ENCODE results near the gene HAL. TPM values are rescaled to one million over a fixed set of nuclear protein-coding genes. Genes with fewer than 3 reads are reported as not detected.

Gene HAL
- total and polyA plus RNA-seq, 2 of the 8 experiments (the other 6 are each of a cell fraction or from before 2014, with no cell fraction given) = 0.12 to 0.17 TPM

DNA sequence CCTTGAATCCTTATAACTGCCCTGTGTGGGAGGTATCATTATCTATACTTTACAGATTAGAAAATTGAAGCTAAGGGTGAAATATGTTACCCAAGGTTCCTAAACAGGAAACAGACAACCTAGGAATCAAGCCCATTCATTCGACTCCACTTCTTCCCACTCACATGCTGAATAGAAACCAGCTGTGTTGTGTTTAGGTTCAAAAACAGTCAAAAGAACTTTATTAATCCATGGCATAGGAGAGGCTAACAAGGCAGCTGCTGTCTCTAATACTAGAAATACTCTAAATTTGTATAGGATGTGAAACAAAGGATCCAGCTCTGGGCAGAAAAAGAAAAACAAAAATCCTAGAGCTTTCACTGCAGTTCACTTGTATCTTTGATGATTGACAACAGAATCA is 43.1 kb downstream of the HAL start:
- 83% methylated on average over 1 of the region's 1 CpG; no CpG with 5 or more reads in 1 of the 2 experiments for WGBS, 2 experiments (ENCODE audit: extremely low coverage in 1 of 2, insufficient coverage in 1 of 2, insufficient read length in 1 of 2, insufficient replicate concordance in 2 of 2, low coverage in 1 of 2, low lambda C conversion rate in 2 of 2, missing lambda C conversion rate in 1 of 2)
- H3K14ac ChIP-seq (ENCODE audit: insufficient read length) = no peak overlapping the region
- H2BK12ac ChIP-seq (ENCODE audit: low read depth, low read length) = no peak overlapping the region
- no peak overlapping the region for H4K5ac ChIP-seq (ENCODE audit: insufficient read length, low read depth, low read length)
- ChIA-PET CTCF (ENCODE audit: partially characterized antibody) (interaction anchor here (1.2 to 17.8 kb wide), 5 partner anchors 9 to 371 kb away, joined by 4 to 149 read pairs (median 14); partner anchors contain the start of genes AMDHD1, CCDC38 and HAL), POLR2A (ENCODE audit: partially characterized antibody) (interaction anchor here (1.5 to 2.1 kb wide), 2 partner anchors 9 to 11 kb away, joined by 3 to 8 read pairs; partner anchors contain the start of gene AMDHD1)
- H3K27ac ChIP-seq (ENCODE audit: low read depth, low read length) = no peak overlapping the region
- H2AK5ac ChIP-seq (ENCODE audit: low read depth, low read length) = no peak overlapping the region
- H3K56ac ChIP-seq (replicated peaks; ENCODE audit: insufficient read length, low read depth, low read length) = no peak overlapping the region
- no peak overlapping the region for H3K18ac ChIP-seq (ENCODE audit: extremely low read depth, low read length)
- H4K91ac ChIP-seq (replicated peaks; ENCODE audit: insufficient read length, low read length) = no peak overlapping the region
- H3K4me3 ChIP-seq (ENCODE audit: extremely low read depth in 1 of 4, insufficient read depth in 2 of 4, low read depth in 3 of 4, low read length in 4 of 4) = no peak overlapping the region
- H3K4me2 ChIP-seq (ENCODE audit: insufficient read depth in 1 of 2, low read depth in 2 of 2, low read length in 2 of 2) = no peak overlapping the region
- H3K9me3 ChIP-seq (ENCODE audit: insufficient read depth in 2 of 2, low read depth in 1 of 2, low read length in 1 of 2) = no peaks in the 10 kb centered on the region
- H3K4ac ChIP-seq (replicated peaks; ENCODE audit: insufficient read length, low read depth, low read length) = no peak overlapping the region
- H4K8ac ChIP-seq (ENCODE audit: extremely low read depth, insufficient read depth, low read length) = no peak overlapping the region
- H3K79me1 ChIP-seq (ENCODE audit: low read depth, low read length) = no peaks in the 10 kb centered on the region
- H3K27me3 ChIP-seq (replicated peaks in 1 of 4; ENCODE audit: control insufficient read depth in 3 of 4, extremely low read depth in 1 of 4, insufficient read depth in 3 of 4, low read length in 3 of 4) = no peaks in the 10 kb centered on the region
- no peak overlapping the region for H2BK15ac ChIP-seq (ENCODE audit: low read length)
- H4K20me1 ChIP-seq (replicated peaks in 1 of 2; ENCODE audit: control insufficient read depth in 1 of 2, insufficient read depth in 2 of 2, low read length in 2 of 2) = no peaks in the 10 kb centered on the region
- no peak overlapping the region for H2AFZ ChIP-seq (ENCODE audit: low read length)
- no peak for DNase-seq (ENCODE audit: low read depth in 1 of 2, low spot score in 2 of 2)
- H3K36me3 ChIP-seq (ENCODE audit: control insufficient read depth in 2 of 4, insufficient read depth in 4 of 4, low read length in 3 of 4) = no peaks in the 10 kb centered on the region
- H3K23ac ChIP-seq (ENCODE audit: insufficient read length) = no peak overlapping the region
- H2BK120ac ChIP-seq (replicated peaks; ENCODE audit: low read depth, low read length) = no peak overlapping the region
- no peak overlapping the region for H3K9ac ChIP-seq (replicated peaks in 1 of 4; ENCODE audit: extremely low read depth in 1 of 4, low read depth in 3 of 4, low read length in 3 of 4)
- no peak for FAIRE-seq
- H2BK5ac ChIP-seq (ENCODE audit: low read depth, low read length) = no peak overlapping the region
- no peaks in the 10 kb centered on the region for H3K79me2 ChIP-seq (ENCODE audit: control insufficient read depth in 1 of 2, insufficient read depth in 2 of 2, low read length in 2 of 2)
- H2BK20ac ChIP-seq (ENCODE audit: low read length) = no peak overlapping the region
- H3K23me2 ChIP-seq (ENCODE audit: low read depth, low read length) = no peaks in the 10 kb centered on the region
- no peak for TF ChIP-seq POU5F1 (IDR thresholded peaks at IDR 0.05; ENCODE audit: low read depth, low read length)
- TF ChIP-seq, protein P1, sequence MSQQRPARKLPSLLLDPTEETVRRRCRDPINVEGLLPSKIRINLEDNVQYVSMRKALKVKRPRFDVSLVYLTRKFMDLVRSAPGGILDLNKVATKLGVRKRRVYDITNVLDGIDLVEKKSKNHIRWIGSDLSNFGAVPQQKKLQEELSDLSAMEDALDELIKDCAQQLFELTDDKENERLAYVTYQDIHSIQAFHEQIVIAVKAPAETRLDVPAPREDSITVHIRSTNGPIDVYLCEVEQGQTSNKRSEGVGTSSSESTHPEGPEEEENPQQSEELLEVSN (IDR thresholded peaks at IDR 0.05) = no peak
- peaks cover 2 to 10% (median 2%) of the 10 kb centered on the region in 4 experiments; a peak in 4 of 7 replicates for H3K4me1 ChIP-seq (replicated peaks in 1 of 4; ENCODE audit: control insufficient read depth in 3 of 4, insufficient read depth in 4 of 4, low read length in 3 of 4)
